ENCODE measurements around the gene PRUNE1.

PRUNE1 gene

DNA sequence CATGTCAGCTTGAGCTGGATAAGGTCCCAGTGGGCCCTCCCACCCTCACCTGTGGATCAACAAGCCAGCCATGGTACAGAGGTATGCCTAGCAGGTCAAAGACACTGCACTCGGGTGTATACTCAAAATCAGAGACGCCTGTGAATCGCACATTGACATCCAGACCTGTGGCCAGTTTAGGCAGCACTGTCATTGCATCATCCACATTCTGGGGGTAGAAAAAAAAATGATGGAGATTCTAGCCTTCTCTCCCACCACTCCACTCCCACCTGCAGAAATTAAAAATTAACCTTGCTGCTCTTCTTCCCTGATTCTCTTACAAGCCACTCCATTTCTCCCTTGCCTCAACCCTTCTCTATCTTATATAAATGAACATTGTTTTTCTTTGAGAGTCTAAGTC, 7.8 kb upstream of the PRUNE1 start:
- peaks cover 21% of the 10 kb centered on the region for H3K4me1 ChIP-seq (ENCODE audit: control insufficient read depth, insufficient read depth, low read length)
- H3K36me3 ChIP-seq (ENCODE audit: control insufficient read depth, insufficient read depth, low read length): peaks cover 19% of the 10 kb centered on the region
- H3K27me3 ChIP-seq (ENCODE audit: control insufficient read depth, insufficient read depth, low read length): no peaks in the 10 kb centered on the region
- no peak overlapping the region for H3K9ac ChIP-seq (ENCODE audit: low read length)
- H3K9me3 ChIP-seq (ENCODE audit: control insufficient read depth, low read length): no peaks in the 10 kb centered on the region
- no peak overlapping the region for H3K4me3 ChIP-seq (ENCODE audit: low read length)

DNA sequence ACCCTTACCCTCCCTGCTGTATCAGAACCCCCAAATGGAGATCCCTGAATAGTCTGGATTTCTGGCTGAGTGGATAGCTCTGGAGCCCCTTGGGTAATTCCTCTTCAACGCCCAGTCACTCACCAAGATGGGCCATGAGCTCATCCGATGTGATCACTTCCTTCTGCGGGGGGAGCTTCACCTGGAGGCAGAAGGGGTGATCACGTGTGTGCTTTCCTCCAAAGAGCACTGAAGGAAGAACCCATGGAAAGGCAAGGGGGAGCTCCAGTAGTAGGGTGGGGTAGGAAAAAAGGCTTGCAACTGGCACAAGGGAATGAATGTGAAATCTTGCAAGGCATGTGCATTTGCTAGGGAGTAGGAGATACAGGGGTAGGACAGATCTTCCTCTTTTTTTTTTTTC, 6.6 kb upstream of the PRUNE1 start:
- Histone ChIP-seq H3K4me3 (ENCODE audit: low read length) (no peak overlapping the region), H3K9ac (ENCODE audit: low read length) (no peak overlapping the region), H3K27me3 (ENCODE audit: control insufficient read depth, insufficient read depth, low read length) (no peaks in the 10 kb centered on the region), H3K36me3 (ENCODE audit: control insufficient read depth, insufficient read depth, low read length) (peaks cover 19% of the 10 kb centered on the region), H3K9me3 (ENCODE audit: control insufficient read depth, low read length) (no peaks in the 10 kb centered on the region), H3K4me1 (ENCODE audit: control insufficient read depth, insufficient read depth, low read length) (peaks cover 15% of the 10 kb centered on the region)

DNA sequence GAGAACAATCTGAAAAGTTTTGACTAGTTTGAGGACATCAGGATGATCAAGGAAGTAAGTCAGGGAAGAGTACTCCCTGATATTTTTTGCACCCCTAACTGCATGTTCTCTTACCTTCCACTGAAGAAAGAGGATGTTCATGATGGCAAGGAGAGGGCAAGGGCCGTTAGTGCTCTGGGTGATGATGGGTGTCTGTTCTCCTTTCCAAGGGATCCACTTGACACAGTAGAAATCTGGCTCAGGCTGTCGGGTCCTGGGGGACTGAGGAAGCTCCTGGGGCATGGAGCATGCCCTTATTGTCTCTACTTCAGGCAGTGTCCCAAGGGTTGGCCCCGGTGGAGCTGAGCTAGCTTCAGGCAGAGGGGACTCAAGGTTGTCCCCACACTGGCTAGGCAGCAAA, 6.2 kb upstream of the PRUNE1 start:
- Histone ChIP-seq H3K4me1 (ENCODE audit: control insufficient read depth, insufficient read depth, low read length) (peaks cover 18% of the 10 kb centered on the region), H3K36me3 (ENCODE audit: control insufficient read depth, insufficient read depth, low read length) (peaks cover 17% of the 10 kb centered on the region), H3K9me3 (ENCODE audit: control insufficient read depth, low read length) (no peaks in the 10 kb centered on the region), H3K9ac (ENCODE audit: low read length) (no peak overlapping the region), H3K27me3 (ENCODE audit: control insufficient read depth, insufficient read depth, low read length) (no peaks in the 10 kb centered on the region), H3K4me3 (ENCODE audit: low read length) (no peak overlapping the region)

DNA sequence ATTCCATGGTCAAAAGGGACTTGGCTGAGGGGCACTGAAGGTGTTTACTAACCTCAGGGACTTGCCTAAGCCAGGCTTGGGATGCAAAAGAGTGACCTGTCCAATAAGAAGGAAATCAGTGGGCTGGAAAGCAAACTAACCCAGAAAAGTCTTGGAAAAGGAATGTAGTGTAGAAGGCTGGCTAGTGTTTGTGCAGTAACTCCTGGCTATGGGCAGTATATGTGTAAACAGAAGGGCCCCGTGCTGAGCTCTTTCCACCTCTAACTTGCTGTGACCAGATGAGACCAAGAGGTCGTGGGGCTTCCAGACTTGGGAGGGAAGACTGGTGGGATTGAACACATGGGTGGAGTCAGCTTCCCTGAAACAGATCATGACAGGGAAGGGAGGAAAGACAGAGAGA, 5.6 kb upstream of the PRUNE1 start:
- H3K9me3 ChIP-seq (ENCODE audit: control insufficient read depth, low read length): no peaks in the 10 kb centered on the region
- no peaks in the 10 kb centered on the region for H3K27me3 ChIP-seq (ENCODE audit: control insufficient read depth, insufficient read depth, low read length)
- H3K4me3 ChIP-seq (ENCODE audit: low read length): no peak overlapping the region
- peaks cover 24% of the 10 kb centered on the region for H3K4me1 ChIP-seq (ENCODE audit: control insufficient read depth, insufficient read depth, low read length)
- peak overlapping the region; percentile 14 for H3K9ac ChIP-seq (ENCODE audit: low read length)
- peaks cover 12% of the 10 kb centered on the region for H3K36me3 ChIP-seq (ENCODE audit: control insufficient read depth, insufficient read depth, low read length)

DNA sequence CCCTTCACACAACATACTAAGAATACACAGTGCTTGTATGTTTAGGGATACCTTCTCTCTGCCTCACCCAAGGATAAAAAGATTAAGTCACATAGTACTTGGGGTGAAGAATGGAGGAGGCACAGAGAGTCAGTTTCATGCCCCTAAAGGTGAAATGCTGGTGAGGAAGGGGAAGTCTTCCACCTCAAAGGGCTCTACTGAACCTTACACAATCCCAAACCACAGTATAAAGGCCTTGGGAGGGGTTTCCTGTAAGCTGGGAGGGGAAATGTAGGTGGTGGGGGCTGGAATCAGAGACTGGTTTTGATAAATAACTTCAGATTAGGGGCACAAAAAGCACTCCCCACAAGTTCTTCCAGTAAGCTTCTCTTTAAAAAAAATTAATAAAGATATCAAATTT, 5.1 kb upstream of the PRUNE1 start:
- peaks cover 28% of the 10 kb centered on the region for H3K4me1 ChIP-seq (ENCODE audit: control insufficient read depth, insufficient read depth, low read length)

DNA sequence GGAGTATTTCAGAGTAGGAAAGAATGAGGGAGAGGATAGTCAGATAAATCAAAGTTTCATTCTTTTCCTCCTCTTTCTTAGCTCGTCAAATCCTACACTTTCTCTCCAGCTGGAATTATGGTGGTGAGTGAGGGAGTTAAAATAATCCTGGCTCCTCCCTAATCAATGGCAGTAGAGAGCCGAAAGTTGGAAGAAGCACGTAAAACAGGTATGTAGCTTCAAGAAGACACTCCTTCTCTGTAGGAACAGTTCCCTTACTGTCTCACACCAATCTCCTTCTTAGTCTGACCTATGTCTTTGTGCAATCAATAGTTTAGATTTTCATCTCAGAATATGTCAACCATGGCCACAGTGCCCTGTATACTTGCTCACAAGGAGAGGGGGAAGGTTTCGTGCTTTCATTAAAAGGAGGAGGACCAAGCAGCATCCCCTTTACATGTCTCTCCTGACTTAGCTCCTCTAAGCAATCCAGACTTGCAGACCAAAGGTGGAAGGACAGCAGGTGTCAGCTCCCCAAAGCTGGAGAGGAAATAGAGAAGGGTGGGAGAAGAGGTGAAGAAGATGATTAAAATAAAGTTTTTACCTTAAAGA, 2.4 kb upstream of the PRUNE1 start:
- Histone ChIP-seq H3K36me3 (ENCODE audit: control insufficient read depth, insufficient read depth, low read length) (peaks cover 6% of the 10 kb centered on the region), H3K9me3 (ENCODE audit: control insufficient read depth, low read length) (no peaks in the 10 kb centered on the region), H3K4me3 (ENCODE audit: low read length) (peak overlapping the region; percentile 66), H3K4me1 (ENCODE audit: control insufficient read depth, insufficient read depth, low read length) (peaks cover 35% of the 10 kb centered on the region), H3K27me3 (ENCODE audit: control insufficient read depth, insufficient read depth, low read length) (no peaks in the 10 kb centered on the region), H3K9ac (ENCODE audit: low read length) (peak overlapping the region; percentile 90)

More for the DNA sequence above, 5.1 kb upstream of the PRUNE1 start:
- Histone ChIP-seq H3K27me3 (ENCODE audit: control insufficient read depth, insufficient read depth, low read length) (no peaks in the 10 kb centered on the region), H3K4me3 (ENCODE audit: low read length) (no peak overlapping the region), H3K9ac (ENCODE audit: low read length) (peak overlapping the region; percentile 14), H3K36me3 (ENCODE audit: control insufficient read depth, insufficient read depth, low read length) (peaks cover 6% of the 10 kb centered on the region), H3K9me3 (ENCODE audit: control insufficient read depth, low read length) (no peaks in the 10 kb centered on the region)

DNA sequence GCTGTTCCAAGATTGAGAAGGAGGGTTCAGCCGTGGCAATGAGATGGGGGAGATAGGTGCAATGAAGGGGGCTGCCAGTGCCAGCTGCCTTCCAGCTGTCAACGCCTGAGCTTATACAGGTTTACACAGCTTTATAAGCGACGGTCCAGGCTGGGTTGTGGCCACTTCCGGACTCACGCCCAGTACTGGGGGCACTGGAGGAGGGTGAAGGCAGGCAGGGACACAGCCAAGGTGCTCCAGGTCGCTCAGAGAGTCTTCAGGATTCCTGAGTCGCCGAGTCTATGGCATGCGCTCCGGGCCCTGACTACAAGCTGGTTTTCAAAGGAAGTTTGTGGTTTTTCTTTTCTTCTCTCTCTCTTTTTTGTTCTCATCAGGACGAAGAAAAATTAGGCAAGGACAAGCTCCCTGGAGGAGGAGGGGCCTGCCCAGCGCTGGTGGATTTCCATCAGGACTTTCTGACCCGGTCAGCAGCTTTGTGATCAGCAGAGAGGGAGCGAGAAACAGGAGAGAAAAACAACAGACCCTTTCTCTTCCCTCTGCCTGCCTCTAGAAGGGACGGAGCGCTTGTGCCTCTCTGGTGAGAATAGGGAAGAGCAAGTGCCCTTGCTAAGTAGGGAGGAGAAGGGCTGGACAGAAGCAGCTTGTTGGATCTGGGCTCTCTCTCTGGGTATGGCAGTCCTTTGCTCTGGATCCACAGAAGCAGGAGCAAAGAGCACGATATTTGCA, 1.8 kb upstream of the PRUNE1 start, which contains the start of gene MINDY1:
Gene MINDY1 (minus strand): TSS at position 576 of the 726 bp plus-strand sequence. CDS start 4,285 bp downstream, outside the sequence.
- Histone ChIP-seq H3K36me3 (ENCODE audit: control insufficient read depth, insufficient read depth, low read length) (peaks cover 6% of the 10 kb centered on the region), H3K9me3 (ENCODE audit: control insufficient read depth, low read length) (no peaks in the 10 kb centered on the region), H3K27me3 (ENCODE audit: control insufficient read depth, insufficient read depth, low read length) (no peaks in the 10 kb centered on the region), H3K4me3 (ENCODE audit: low read length) (peak within 1 kb of the TSS; percentile 66), H3K4me1 (ENCODE audit: control insufficient read depth, insufficient read depth, low read length) (peaks cover 35% of the 10 kb centered on the region), H3K9ac (ENCODE audit: low read length) (peak within 1 kb of the TSS; percentile 90)

DNA sequence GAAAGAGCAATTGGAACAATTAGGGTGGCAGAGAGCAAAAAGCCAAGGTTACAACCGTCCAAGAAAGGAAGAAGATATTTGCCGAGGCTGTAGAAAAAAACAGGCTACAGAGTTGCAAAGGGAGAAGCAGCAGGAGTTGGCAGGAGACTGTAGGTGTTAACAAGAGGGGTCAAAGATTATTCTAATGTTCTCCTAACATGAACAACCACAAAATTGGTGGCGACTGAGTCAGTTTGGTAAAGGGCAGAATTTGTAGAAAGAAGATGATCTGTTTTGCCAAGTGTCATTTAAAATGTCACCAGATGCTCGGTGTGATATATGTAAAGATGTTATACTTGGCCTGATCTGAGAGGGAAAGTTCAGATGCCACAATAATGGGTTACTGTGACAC, 401 bp upstream of the PRUNE1 start:
- H3K9me3 ChIP-seq (ENCODE audit: control insufficient read depth, low read length): no peaks in the 10 kb centered on the region
- peaks cover 31% of the 10 kb centered on the region for H3K4me1 ChIP-seq (ENCODE audit: control insufficient read depth, insufficient read depth, low read length)
- H3K4me3 ChIP-seq (ENCODE audit: low read length): no peak overlapping the region
- no peaks in the 10 kb centered on the region for H3K27me3 ChIP-seq (ENCODE audit: control insufficient read depth, insufficient read depth, low read length)
- peak overlapping the region; percentile 17 for H3K9ac ChIP-seq (ENCODE audit: low read length)
- H3K36me3 ChIP-seq (ENCODE audit: control insufficient read depth, insufficient read depth, low read length): no peaks in the 10 kb centered on the region

DNA sequence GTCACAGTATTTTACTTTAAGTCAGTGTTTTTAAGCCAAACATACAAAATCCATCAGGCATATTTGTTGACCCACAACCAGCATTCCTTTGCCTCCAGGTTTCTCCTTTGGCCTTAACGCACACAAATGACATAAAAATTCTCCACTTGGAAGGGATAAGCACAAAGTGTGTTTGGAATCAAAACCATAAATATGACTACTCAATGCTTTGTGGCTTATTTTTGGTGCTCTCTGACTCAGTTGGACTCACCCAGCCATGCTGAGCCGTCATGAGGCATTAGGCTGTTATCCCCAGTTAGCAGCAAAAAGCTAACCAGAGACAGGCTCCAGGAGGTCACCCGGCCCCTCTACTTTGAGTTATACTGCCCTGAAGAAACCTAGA, 948 bp downstream of the PRUNE1 start:
- Histone ChIP-seq H3K9ac (ENCODE audit: low read length) (peak overlapping the region; percentile 94), H3K4me3 (ENCODE audit: low read length) (peak overlapping the region; percentile 97), H3K36me3 (ENCODE audit: control insufficient read depth, insufficient read depth, low read length) (no peaks in the 10 kb centered on the region), H3K9me3 (ENCODE audit: control insufficient read depth, low read length) (no peaks in the 10 kb centered on the region), H3K4me1 (ENCODE audit: control insufficient read depth, insufficient read depth, low read length) (peaks cover 33% of the 10 kb centered on the region), H3K27me3 (ENCODE audit: control insufficient read depth, insufficient read depth, low read length) (no peaks in the 10 kb centered on the region)

DNA sequence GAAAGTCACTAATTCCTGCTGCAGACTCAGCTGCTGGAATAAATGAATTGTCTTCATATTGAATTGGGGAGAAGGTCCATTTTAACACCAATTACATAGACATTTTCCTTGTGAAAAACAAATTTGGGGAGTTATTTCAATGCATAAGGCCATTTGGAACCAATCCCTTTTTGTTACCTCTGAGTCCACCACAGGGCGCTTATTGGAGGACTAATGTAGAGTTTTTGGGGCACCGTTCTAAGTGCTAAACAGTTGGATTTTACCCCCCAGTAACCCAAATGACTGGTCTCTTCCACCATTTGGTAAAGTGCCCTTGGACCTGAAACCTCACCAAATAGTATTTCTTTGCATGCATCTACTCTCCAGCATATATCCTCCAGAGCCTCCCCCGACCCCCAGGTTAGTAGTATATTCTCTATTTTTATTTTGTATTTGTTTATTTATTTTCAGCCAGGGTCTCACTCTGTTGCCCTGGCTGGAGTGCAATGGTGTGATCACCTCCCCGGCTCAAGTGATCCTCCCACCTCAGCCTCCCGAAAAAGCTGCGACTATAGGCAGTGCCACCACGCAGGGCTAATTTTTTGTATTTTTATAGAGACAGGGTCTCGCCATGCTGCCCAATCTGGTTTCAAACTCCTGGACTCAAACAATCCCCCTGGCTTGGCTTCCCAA, 1.6 kb downstream of the PRUNE1 start:
- Histone ChIP-seq H3K9ac (ENCODE audit: low read length) (no peak overlapping the region), H3K4me3 (ENCODE audit: low read length) (no peak overlapping the region), H3K27me3 (ENCODE audit: control insufficient read depth, insufficient read depth, low read length) (no peaks in the 10 kb centered on the region), H3K36me3 (ENCODE audit: control insufficient read depth, insufficient read depth, low read length) (no peaks in the 10 kb centered on the region), H3K4me1 (ENCODE audit: control insufficient read depth, insufficient read depth, low read length) (peaks cover 33% of the 10 kb centered on the region), H3K9me3 (ENCODE audit: control insufficient read depth, low read length) (no peaks in the 10 kb centered on the region)

DNA sequence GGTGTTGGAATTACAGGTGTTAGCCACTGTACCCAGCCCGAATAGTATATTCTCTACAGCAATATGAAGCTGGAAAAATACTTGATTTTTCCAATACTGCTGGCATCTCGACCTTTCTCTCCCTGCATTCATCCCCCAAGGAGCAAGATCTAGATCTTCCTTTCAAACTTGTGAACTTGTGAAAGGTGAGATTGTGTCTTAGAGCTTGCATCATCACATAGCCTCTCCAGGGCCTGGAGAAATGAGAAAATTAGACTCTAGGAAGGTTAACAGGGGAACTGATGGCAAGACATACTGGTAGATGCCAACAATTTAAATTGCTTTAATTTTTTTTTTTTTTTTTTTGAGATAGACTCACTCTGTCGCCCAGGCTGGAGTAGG, 2.1 kb downstream of the PRUNE1 start:
- Histone ChIP-seq H3K9me3 (ENCODE audit: control insufficient read depth, low read length) (no peaks in the 10 kb centered on the region), H3K4me3 (ENCODE audit: low read length) (no peak overlapping the region), H3K27me3 (ENCODE audit: control insufficient read depth, insufficient read depth, low read length) (no peaks in the 10 kb centered on the region), H3K36me3 (ENCODE audit: control insufficient read depth, insufficient read depth, low read length) (no peaks in the 10 kb centered on the region), H3K9ac (ENCODE audit: low read length) (no peak overlapping the region), H3K4me1 (ENCODE audit: control insufficient read depth, insufficient read depth, low read length) (peaks cover 33% of the 10 kb centered on the region)

DNA sequence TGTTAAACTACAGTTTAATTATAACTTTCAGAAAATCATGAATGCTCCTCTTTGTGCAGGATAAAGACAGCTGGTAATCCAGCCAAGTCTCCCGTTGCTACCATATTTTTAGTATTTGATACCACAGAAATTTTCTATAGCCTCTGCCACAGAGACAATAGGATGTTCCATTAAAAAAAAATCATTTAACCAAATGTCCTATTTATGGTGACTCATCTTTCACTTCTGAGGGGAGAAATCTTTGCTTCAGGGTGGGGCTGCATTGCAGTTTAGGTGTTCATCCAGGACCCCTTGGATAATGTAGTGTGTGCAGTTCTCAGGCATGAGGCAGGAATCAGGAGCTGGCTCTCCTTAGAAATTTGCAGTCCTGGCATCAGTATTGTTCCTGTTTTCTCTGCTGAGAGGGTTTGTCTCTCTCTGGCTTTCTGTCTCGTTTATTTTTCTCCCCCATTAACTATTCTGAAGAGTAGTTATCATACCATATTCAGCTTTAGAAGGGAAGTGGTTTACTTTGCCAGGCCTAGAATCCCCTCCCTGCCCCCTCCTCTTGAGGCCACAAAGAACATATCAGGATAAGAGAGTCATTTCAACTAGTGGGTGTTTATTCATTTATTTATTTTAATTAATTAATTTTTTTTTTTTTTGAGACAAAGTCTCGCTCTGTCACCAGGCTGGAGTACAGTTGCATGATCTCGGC, 3.1 kb downstream of the PRUNE1 start:
- Histone ChIP-seq H3K4me1 (ENCODE audit: control insufficient read depth, insufficient read depth, low read length) (peaks cover 33% of the 10 kb centered on the region), H3K9me3 (ENCODE audit: control insufficient read depth, low read length) (no peaks in the 10 kb centered on the region), H3K4me3 (ENCODE audit: low read length) (no peak overlapping the region), H3K9ac (ENCODE audit: low read length) (no peak overlapping the region), H3K27me3 (ENCODE audit: control insufficient read depth, insufficient read depth, low read length) (no peaks in the 10 kb centered on the region), H3K36me3 (ENCODE audit: control insufficient read depth, insufficient read depth, low read length) (no peaks in the 10 kb centered on the region)
